HG02884 (cell line): ENCODE measurements around the gene AGPAT3.

Experiments
- ATAC-seq: cut with Tn5 transposase; IDR thresholded peaks from one replicate; pipeline ENCODE4 v1.9.1; 2021; ENCODE audit warnings: mild to moderate bottlenecking, moderate library complexity; ENCODE audit not compliant: unreplicated experiment

Gene AGPAT3

GRCh38 chr21:43921571-43921978 is 56.6 kb downstream of the AGPAT3 start:
- ATAC-seq = no peak

- no peak for ATAC-seq
Observed at GRCh38 chr21:43921979-43922945, 57.2 kb downstream of the AGPAT3 start.

- no peak for ATAC-seq
Observed at GRCh38 chr21:43922949-43923348, 57.9 kb downstream of the AGPAT3 start.

- ATAC-seq = no peak
Observed at GRCh38 chr21:43923391-43923790, 58.4 kb downstream of the AGPAT3 start.

GRCh38 chr21:43924421-43925095 is 59.5 kb downstream of the AGPAT3 start:
- ATAC-seq = no peak

- no peak for ATAC-seq
Observed at GRCh38 chr21:43925096-43925481, 60.1 kb downstream of the AGPAT3 start.

- ATAC-seq = no peak
Observed at GRCh38 chr21:43925609-43926008, 60.6 kb downstream of the AGPAT3 start.

GRCh38 chr21:43926196-43926595 is 61.2 kb downstream of the AGPAT3 start:
- ATAC-seq = no peak

GRCh38 chr21:43927591-43928221 is 62.7 kb downstream of the AGPAT3 start:
- ATAC-seq = no peak

GRCh38 chr21:43928222-43929125 is 63.5 kb downstream of the AGPAT3 start:
- ATAC-seq = no peak

- no peak for ATAC-seq
Observed at GRCh38 chr21:43929217-43929971, 64.4 kb downstream of the AGPAT3 start.

- no peak for ATAC-seq
Observed at GRCh38 chr21:43930074-43930847, 65.2 kb downstream of the AGPAT3 start.

GRCh38 chr21:43930848-43931375 is 65.9 kb downstream of the AGPAT3 start:
- ATAC-seq = no peak

- ATAC-seq = no peak
Observed at GRCh38 chr21:43931489-43931888, 66.5 kb downstream of the AGPAT3 start.

- ATAC-seq = no peak
Observed at GRCh38 chr21:43932005-43932404, 67.0 kb downstream of the AGPAT3 start.

GRCh38 chr21:43933199-43933598 is 68.2 kb downstream of the AGPAT3 start:
- no peak for ATAC-seq

GRCh38 chr21:43933680-43934079 is 68.7 kb downstream of the AGPAT3 start:
- ATAC-seq = no peak

GRCh38 chr21:43934116-43934515 is 69.1 kb downstream of the AGPAT3 start:
- ATAC-seq = no peak
